ENCODE results near the gene USP21. TPM values are rescaled to one million over a fixed set of nuclear protein-coding genes. Genes with fewer than 3 reads are reported as not detected.

The USP21 gene
- total RNA-seq, 1 experiment from 2014 or later = 40.9 TPM

DNA sequence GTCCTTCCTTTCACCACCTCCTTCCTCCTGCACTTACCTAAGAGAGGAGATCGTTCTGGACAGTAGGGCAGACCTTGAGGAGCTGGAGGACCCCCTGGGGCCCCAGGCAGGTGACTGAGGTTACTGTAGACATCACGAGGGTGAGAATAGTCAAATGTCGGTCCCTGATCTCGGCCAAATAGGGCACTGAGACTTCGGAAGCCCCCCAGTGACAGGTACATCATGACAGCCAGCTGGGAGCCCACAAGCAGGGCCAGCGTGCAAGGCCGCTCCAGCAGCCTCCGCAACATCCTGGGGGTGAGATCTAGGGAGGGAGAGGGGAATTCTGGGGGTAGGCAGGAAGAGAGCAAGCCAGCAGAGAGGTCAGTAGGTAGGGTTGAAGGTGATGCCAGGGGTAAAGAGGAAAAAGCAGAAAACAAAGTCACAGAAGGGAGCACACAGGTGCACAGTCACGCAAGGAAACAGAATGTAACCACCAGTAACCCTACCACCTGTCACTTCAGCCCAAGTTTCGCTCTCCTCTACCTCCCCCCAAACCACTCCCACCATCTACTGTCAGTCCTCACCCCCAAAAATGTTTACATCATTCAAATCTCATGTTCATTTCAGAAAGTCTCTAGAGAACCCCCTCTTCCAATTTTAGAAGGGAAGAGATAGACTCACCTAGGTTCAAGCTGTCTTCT, 16.6 kb downstream of the USP21 start:
- Mint-ChIP-seq H3K4me3 (ENCODE audit: low read depth, unreplicated experiment) (peak overlapping the region; percentile 100), H3K27ac (ENCODE audit: unreplicated experiment) (peak overlapping the region; percentile 97), H3K36me3 (ENCODE audit: insufficient read depth, unreplicated experiment) (peaks cover 53% of the 10 kb centered on the region), H3K9me3 (ENCODE audit: low read depth, unreplicated experiment) (no peaks in the 10 kb centered on the region), H3K27me3 (ENCODE audit: unreplicated experiment) (no peaks in the 10 kb centered on the region), H3K4me1 (ENCODE audit: low read depth, unreplicated experiment) (peaks cover 23% of the 10 kb centered on the region)
- TF ChIP-seq, protein P1, sequence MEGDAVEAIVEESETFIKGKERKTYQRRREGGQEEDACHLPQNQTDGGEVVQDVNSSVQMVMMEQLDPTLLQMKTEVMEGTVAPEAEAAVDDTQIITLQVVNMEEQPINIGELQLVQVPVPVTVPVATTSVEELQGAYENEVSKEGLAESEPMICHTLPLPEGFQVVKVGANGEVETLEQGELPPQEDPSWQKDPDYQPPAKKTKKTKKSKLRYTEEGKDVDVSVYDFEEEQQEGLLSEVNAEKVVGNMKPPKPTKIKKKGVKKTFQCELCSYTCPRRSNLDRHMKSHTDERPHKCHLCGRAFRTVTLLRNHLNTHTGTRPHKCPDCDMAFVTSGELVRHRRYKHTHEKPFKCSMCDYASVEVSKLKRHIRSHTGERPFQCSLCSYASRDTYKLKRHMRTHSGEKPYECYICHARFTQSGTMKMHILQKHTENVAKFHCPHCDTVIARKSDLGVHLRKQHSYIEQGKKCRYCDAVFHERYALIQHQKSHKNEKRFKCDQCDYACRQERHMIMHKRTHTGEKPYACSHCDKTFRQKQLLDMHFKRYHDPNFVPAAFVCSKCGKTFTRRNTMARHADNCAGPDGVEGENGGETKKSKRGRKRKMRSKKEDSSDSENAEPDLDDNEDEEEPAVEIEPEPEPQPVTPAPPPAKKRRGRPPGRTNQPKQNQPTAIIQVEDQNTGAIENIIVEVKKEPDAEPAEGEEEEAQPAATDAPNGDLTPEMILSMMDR (IDR thresholded peaks at IDR 0.05; ENCODE audit: unreplicated experiment) = no peak
- no peak for DNase-seq
- BruUV-seq (replicated peaks) = TSS peak; percentile 22
- intact Hi-C loops (cut with micrococcal nuclease; ENCODE audit: unreplicated experiment) = no loop called here
- CTCF ChIA-PET = no interaction called here

DNA sequence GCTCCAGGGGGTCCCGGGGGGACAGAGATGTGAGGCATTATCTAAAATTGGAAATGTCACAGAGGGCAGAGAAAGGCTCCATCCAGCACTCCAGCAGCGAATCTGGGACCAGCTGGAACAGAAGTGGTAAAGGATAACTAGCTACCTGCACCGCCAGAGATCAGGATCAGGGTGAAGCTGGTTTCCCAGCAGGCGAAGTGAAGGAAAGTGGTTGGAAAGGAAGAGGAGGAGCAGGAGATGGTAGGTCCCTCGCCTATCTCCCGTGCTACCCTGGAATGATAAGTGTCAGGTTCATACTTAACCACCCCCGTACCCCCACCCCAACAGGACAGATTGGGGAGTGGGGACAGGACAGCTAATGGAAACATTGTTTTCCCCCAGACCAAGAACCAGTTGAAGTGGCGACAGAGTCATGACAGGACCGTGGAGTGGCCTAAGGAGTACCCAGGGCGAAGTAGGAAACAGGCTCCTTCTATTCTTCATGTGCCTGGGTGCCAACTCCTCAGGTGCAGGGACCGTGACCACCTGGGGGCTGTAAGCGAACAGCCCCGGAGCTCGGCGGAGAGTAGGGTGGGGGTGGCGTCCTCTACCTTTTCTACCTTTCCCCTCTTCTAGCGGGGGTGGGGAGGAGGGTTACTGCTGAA, 17.3 kb downstream of the USP21 start:
- no peaks in the 10 kb centered on the region for H3K9me3 Mint-ChIP-seq (ENCODE audit: low read depth, unreplicated experiment)
- peaks cover 46% of the 10 kb centered on the region for H3K36me3 Mint-ChIP-seq (ENCODE audit: insufficient read depth, unreplicated experiment)
- no peaks in the 10 kb centered on the region for H3K27me3 Mint-ChIP-seq (ENCODE audit: unreplicated experiment)
- peaks cover 27% of the 10 kb centered on the region for H3K4me1 Mint-ChIP-seq (ENCODE audit: low read depth, unreplicated experiment)
- TF ChIP-seq, protein P1 (IDR thresholded peaks at IDR 0.05; ENCODE audit: unreplicated experiment) = no peak
- no peak for DNase-seq
- no TSS peak for BruUV-seq (replicated peaks)
- H3K27ac Mint-ChIP-seq (ENCODE audit: unreplicated experiment) = peak overlapping the region; percentile 97
- CTCF ChIA-PET = interaction anchor here (0.6 to 1.8 kb wide), 3 partner anchors 10 to 585 kb away, joined by 4 to 7 read pairs (median 4); partner anchors contain the start of gene PPOX
- peak overlapping the region; percentile 100 for H3K4me3 Mint-ChIP-seq (ENCODE audit: low read depth, unreplicated experiment)
- intact Hi-C loops (cut with micrococcal nuclease; ENCODE audit: unreplicated experiment) = no loop called here

DNA sequence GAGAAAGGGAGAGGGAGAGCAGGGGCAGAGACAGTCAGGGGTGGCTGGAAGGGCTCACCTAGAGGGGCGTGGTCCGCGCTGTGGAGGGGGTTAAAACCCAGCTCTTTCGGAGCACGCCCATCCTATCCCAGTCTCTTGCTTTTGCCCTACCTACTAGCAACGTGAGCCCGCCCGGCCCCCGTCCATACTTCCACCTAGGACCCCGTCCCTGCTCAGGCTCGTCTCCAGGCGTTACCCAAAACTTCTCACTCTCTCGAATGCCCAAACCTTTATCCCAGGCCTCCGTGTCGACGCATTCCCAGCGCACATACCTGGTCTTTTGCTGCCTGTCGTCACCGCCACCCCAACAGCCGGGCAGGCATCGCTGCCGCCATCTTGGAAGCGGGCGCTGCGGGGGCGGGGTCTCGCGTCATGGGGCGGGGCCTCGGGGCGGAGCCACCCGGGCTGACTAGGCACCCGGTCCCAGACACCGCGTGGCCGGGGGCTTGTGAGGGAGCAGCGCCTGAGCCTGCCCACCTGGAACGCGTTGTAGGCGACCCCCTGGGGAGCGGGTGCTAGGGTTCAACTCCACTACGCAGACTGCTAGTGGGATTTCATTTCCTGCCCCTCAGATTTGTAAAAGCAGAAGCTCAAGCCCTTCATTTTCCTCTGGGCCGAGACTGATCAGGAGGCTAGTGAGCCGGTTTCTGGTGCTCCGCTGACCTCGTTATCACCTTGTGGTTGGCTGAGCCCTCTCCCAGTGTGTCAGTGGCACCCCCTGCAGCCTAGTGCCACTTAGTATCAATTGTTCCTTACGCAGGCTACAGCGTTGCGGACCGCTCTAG, 18.0 kb downstream of the USP21 start, which contains the start of gene B4GALT3:
Gene B4GALT3, minus strand, starts transcription at position 396 of the 824 bp plus-strand sequence. CDS start 1,447 bp downstream, outside the sequence.
- TF ChIP-seq, protein P1 (IDR thresholded peaks at IDR 0.05; ENCODE audit: unreplicated experiment) = peak; percentile 25
- TSS peak; percentile 97 for BruUV-seq (replicated peaks)
- DNase-seq = peak; percentile 98
- CTCF ChIA-PET = interaction anchor here (0.5 to 1.8 kb wide), 5 partner anchors 9 to 586 kb away, joined by 3 to 7 read pairs (median 4); partner anchors contain the start of gene PPOX
- Mint-ChIP-seq H3K27ac (ENCODE audit: unreplicated experiment) (peak within 1 kb of the TSS; percentile 97), H3K27me3 (ENCODE audit: unreplicated experiment) (no peaks in the 10 kb centered on the region), H3K4me3 (ENCODE audit: low read depth, unreplicated experiment) (peak within 1 kb of the TSS; percentile 100), H3K4me1 (ENCODE audit: low read depth, unreplicated experiment) (peaks cover 34% of the 10 kb centered on the region), H3K9me3 (ENCODE audit: low read depth, unreplicated experiment) (no peaks in the 10 kb centered on the region), H3K36me3 (ENCODE audit: insufficient read depth, unreplicated experiment) (peaks cover 40% of the 10 kb centered on the region)
- intact Hi-C loops (cut with micrococcal nuclease; ENCODE audit: unreplicated experiment) = no loop called here

DNA sequence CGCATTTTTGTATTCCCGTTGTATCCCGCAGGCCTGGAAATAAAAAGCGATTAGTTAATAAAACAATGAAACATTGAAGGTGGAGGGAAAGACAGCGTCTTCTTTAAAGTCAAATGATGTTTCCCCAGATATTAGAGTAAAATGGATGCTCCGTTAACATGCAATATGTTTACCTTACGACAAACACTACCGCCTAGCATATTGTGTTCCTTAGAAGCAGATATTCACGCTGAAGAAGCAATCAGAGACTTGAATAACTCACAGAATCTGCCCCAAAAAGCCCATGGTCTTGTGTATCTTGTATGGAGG, 18.6 kb downstream of the USP21 start:
- H3K27me3 Mint-ChIP-seq (ENCODE audit: unreplicated experiment) = no peaks in the 10 kb centered on the region
- intact Hi-C loops (cut with micrococcal nuclease; ENCODE audit: unreplicated experiment) = no loop called here

More for the DNA sequence above, 18.6 kb downstream of the USP21 start:
- TF ChIP-seq, protein P1 (IDR thresholded peaks at IDR 0.05; ENCODE audit: unreplicated experiment) = peak; percentile 0
- Mint-ChIP-seq H3K4me3 (ENCODE audit: low read depth, unreplicated experiment) (peak overlapping the region; percentile 100), H3K4me1 (ENCODE audit: low read depth, unreplicated experiment) (peaks cover 40% of the 10 kb centered on the region), H3K9me3 (ENCODE audit: low read depth, unreplicated experiment) (no peaks in the 10 kb centered on the region), H3K36me3 (ENCODE audit: insufficient read depth, unreplicated experiment) (peaks cover 34% of the 10 kb centered on the region), H3K27ac (ENCODE audit: unreplicated experiment) (peak overlapping the region; percentile 97)
- BruUV-seq (replicated peaks) = no TSS peak
- CTCF ChIA-PET = interaction anchor here (0.6 to 1.8 kb wide), 3 partner anchors 9 to 143 kb away, joined by 3 to 7 read pairs (median 4); partner anchors contain the start of gene PPOX
- DNase-seq = no peak
